Lower leg skin (tissue), 4 donors: ENCODE measurements around the gene PDIA6. TPM values are rescaled to one million over a fixed set of nuclear protein-coding genes. Genes with fewer than 3 reads are reported as not detected.

Experiments used
- DNase-seq, 2 donors: peaks; one replicate each; pipeline ENCODE4 v3.0.0-alpha.2; 2019; ENCODE audit warnings: low spot score in 2 of 2
- H3K4me3 ChIP-seq: fragments of 200-600 bp; sonication (generic); 2 replicates; pipeline ENCODE4 v1.5.1; 2017; ENCODE audit warnings: mild to moderate bottlenecking, low read depth; ENCODE audit not compliant: poor library complexity, severe bottlenecking
- POLR2A ChIP-seq, 2 donors: fragments of 450-650 bp; IDR thresholded peaks; one replicate each; pipeline ENCODE4 v1.6.1; 2016 to 2017; ENCODE audit warnings: antibody characterized with exemption in 2 of 2, mild to moderate bottlenecking in 1 of 2, moderate library complexity in 1 of 2
- WGBS, 2 donors: methylation state at CpG; one replicate each; pipeline ENCODE4 v1.1.5; 2018; 5-methylcytosine and 5-hydroxymethylcytosine counted together
- intact Hi-C: fragments of 100-400 bp; cut with DNase I; formaldehyde crosslinking; loops from one replicate; pipeline ENCODE4 v1.15.0; 2023; ENCODE audit warnings: low total_unique reads
- total RNA-seq, 4 donors: library from RNA; depleted of rRNA; stranded (reverse); fragments of >200 nt; gene quantifications; one replicate each; pipeline ENCODE4 v1.1.0, GENCODE V29; 2016
- TF ChIP-seq, protein P1 (sequence below), 3 donors: fragments of 450-650 bp; IDR thresholded peaks; one replicate each; pipeline ENCODE4 v1.5.1; 2016; ENCODE audit warnings: antibody characterized with exemption in 3 of 3, mild to moderate bottlenecking in 3 of 3, moderate library complexity in 2 of 3

Gene PDIA6
- total RNA-seq, 4 donors from 2014 or later, result 50.5 to 97.7 (median 73.7) TPM

DNA sequence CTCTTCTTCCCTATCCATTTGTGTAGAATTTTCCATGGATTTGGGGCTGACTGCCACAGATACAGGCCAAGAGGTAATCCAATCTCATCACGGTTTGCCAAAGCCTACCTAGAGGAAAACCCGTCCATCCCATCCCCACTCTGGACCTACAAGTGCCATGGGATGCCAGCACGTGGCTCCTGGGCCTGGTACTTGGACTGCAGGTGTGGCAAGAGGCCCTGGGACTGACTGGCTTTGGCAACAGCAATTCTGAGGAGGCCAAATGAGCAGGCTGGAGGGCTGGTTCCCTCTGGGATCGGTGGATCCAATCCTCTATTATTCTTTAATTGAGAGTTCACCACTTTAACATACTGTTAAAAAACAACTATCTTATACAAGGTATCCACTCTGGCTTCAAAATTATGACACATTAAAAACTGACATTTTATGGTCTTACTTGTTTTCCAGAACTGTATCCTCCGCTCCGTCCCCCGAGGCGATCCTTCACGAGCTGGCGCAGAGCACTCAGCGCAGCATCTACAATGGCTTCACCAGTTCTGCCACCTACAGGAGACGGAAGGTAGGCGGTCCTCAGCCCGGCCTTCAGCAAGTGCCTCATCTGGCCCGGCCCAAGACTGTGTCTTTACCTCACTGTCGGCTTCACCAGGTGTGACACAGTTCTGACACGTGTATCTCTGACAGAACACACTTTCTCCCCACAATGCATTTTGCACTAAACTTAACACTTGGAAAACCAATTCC is 19.8 kb downstream of the PDIA6 start:
- no peak for TF ChIP-seq POLR2A (IDR thresholded peaks at IDR 0.05)
- TF ChIP-seq, protein P1, sequence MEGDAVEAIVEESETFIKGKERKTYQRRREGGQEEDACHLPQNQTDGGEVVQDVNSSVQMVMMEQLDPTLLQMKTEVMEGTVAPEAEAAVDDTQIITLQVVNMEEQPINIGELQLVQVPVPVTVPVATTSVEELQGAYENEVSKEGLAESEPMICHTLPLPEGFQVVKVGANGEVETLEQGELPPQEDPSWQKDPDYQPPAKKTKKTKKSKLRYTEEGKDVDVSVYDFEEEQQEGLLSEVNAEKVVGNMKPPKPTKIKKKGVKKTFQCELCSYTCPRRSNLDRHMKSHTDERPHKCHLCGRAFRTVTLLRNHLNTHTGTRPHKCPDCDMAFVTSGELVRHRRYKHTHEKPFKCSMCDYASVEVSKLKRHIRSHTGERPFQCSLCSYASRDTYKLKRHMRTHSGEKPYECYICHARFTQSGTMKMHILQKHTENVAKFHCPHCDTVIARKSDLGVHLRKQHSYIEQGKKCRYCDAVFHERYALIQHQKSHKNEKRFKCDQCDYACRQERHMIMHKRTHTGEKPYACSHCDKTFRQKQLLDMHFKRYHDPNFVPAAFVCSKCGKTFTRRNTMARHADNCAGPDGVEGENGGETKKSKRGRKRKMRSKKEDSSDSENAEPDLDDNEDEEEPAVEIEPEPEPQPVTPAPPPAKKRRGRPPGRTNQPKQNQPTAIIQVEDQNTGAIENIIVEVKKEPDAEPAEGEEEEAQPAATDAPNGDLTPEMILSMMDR (IDR thresholded peaks at IDR 0.05), result no peak
- no peak overlapping the region for H3K4me3 ChIP-seq
- WGBS, 2 donors, result 91 to 93% methylated on average over 17 of the region's 17 CpGs
- intact Hi-C loops, result no loop called here
- no peak for DNase-seq

DNA sequence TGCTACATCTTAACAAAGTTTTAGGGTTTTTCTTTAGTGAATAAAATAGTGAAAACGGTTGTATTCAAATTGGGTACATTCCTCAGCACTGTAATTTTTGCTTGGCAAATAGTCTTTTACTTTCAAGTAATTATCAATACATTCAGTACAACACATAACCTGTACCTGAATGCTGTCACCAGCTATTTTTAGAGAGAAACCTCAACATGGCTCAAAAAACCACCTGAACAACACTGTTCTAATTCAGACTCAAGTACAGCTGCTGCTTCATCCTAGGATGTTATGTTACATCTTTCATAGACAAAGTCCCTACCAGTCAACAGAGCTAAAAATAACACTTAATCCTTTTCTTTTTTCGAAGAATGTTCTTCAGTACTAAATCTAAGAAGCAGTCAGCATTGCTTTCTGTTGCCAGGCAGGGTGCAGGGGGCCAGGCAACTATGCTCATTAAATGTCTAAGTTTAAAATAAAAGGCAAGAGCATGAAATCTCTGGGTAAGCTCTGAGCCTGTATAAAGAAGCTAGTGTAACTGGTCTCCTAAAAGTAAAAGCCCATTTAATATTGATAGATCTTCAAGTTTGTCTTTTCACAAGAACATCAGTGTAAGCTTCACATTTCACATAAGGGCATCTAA is 20.5 kb downstream of the PDIA6 start:
- no peak for DNase-seq
- intact Hi-C loops, result no loop called here
- H3K4me3 ChIP-seq, result no peak overlapping the region
- WGBS, 2 donors, result 71 to 77% methylated on average over 2 of the region's 2 CpGs
- TF ChIP-seq, protein P1 (IDR thresholded peaks at IDR 0.05), result no peak
- no peak for TF ChIP-seq POLR2A (IDR thresholded peaks at IDR 0.05)

DNA sequence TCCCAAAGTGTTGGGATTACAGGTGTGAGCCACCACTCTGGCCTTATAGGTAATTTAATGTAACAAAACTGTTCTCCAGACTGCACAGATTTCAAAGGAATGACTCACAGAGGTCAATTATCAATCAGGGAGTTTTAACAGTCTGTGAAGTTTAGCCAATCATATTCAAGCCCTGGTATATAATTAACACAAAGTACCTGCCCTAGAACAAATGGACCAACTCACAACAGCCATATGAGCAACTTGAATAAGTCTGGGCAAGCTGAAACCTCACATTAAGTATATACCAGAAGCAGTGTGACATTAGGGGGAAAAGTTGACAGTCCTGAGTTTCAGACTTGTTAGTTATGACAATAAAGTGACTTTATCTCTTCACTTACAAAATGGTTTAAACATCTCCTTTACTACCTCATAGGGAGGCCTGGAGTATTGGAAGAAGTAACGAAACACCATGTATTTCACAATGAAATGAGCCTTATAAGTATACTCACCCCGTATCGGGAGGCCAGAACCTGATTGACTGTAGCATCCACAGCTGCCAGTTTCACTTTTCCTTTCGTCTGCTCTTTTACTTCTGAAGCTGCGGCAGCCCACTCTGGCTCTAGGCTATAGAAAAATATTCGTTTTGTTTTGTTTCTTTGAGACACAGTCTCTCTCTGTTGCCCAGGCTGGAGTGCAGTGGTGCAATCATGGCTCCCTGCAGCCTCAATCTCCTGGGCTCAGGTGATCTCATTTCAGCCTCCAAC is 22.2 kb downstream of the PDIA6 start:
- WGBS, 2 donors, result 82 to 87% methylated on average over 6 of the region's 6 CpGs
- DNase-seq, result no peak
- intact Hi-C loops, result no loop called here
- no peak overlapping the region for H3K4me3 ChIP-seq
- TF ChIP-seq, protein P1 (IDR thresholded peaks at IDR 0.05), result no peak
- no peak for TF ChIP-seq POLR2A (IDR thresholded peaks at IDR 0.05)

DNA sequence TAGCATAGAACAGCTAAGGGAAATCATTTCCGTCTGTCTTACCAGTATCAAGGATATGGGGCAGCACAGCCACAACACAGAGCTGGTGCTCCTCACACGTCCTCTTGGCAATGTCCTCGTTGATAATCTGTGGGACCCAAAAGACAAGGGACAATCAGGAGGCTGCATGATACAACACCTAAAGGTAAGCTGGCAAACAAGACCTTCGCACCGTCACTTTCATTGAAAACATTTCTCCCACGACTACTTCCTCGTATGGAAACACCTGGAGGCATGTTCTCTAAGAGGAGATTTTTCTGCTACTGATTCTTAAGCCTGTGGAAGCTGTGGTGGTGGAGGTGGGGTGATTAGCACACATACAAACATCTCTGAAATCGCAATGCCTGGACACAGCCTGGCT is 23.7 kb downstream of the PDIA6 start:
- TF ChIP-seq, protein P1 (IDR thresholded peaks at IDR 0.05), result no peak
- TF ChIP-seq POLR2A (IDR thresholded peaks at IDR 0.05), result no peak
- WGBS, 2 donors, result 82 to 91% methylated on average over 8 of the region's 8 CpGs
- peak in 1 of 2 donors; percentile 49 for DNase-seq
- H3K4me3 ChIP-seq, result no peak overlapping the region
- intact Hi-C loops, result no loop called here

DNA sequence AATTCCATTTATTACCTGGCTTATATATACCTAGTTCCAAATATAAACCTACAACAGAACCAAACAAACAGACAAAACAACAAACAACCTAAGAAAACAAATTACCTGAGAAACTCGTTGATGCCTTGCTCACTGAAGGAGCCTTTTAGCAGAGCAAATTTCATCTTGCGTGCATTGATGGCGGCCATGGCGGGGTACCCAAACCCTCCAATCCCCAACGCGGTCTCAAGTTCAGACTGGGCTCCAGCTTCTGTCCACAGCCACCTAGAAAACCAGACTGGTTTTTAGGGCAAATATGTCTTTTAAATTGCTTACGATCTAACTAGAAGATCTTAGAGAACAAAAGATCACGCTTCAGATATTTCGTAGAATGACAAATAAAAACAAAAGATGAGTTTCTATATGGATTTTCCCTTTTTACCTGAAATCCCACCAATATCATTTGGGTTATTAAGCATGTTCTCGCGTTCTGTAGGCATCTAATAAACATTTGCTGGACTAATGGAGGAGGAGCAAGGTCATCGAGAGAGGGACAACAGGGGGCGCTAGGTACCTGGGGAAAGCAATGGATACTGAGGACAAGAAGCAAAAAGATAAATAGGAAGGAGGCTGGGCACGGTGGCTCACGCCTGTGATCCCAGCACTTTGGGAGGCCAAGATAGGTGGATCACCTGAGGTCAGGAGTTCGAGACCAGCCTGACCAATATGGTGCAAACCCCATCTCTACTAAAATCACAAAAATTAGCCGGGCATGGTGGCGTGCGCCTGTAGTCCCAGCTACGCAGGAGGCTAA is 25.2 kb downstream of the PDIA6 start:
- TF ChIP-seq POLR2A (IDR thresholded peaks at IDR 0.05), result no peak
- TF ChIP-seq, protein P1 (IDR thresholded peaks at IDR 0.05), result no peak
- 90 to 92% methylated on average over 20 of the region's 20 CpGs for WGBS, 2 donors
- intact Hi-C loops, result no loop called here
- H3K4me3 ChIP-seq, result no peak overlapping the region
- DNase-seq, result no peak
